HEK293 (cell line): ENCODE data around the gene MRPS31.
"Not testable (repeated sequence)": the region's sequence is repeated elsewhere in the genome, so short reads cannot be mapped to it uniquely, and the experiment has no call there.

Experiments
- CTCF ChIA-PET: fragments of 350-600 bp; formaldehyde crosslinking; extraction: SDS; loops from one replicate; lab custom pipeline; 2021; ENCODE audit warnings: antibody characterized with exemption; lab: Yijun Ruan, JAX
- POLR2A ChIA-PET: fragments of 300-600 bp; formaldehyde crosslinking; extraction: SDS; loops from one replicate; lab custom pipeline; 2020; ENCODE audit warnings: antibody characterized with exemption, inconsistent platforms; lab: Yijun Ruan, JAX
- H3K27ac ChIP-seq: fragments of 200-500 bp; sonication (Bioruptor generic); 2 replicates; pipeline ENCODE4 v1.5.1; 2014; ENCODE audit warnings: low read depth, low read length, control low read depth, inconsistent platforms; ENCODE audit errors: extremely low read depth
- H3K36me3 ChIP-seq, 2 experiments: fragments of 200-500 bp in 1 of 2; sonication (Bioruptor generic) in 1 of 2; 1 replicate in 1 of 2; 2 replicates in 1 of 2; pipeline ENCODE4 v1.5.1; 2014 to 2017; ENCODE audit warnings: inconsistent platforms in 2 of 2, low read length in 2 of 2; ENCODE audit not compliant: control insufficient read depth in 2 of 2, insufficient read depth in 1 of 2
- H3K4me1 ChIP-seq: fragments of 200-500 bp; sonication (Bioruptor generic); 2 replicates; pipeline ENCODE4 v1.5.1; 2014; ENCODE audit warnings: mild to moderate bottlenecking, low read length, inconsistent platforms; ENCODE audit not compliant: control insufficient read depth, insufficient read depth
- H3K4me3 ChIP-seq: 2 replicates; pipeline ENCODE4 v1.5.1; 2011; ENCODE audit warnings: low read depth, mild to moderate bottlenecking, control low read depth, low read length, moderate library complexity
- H3K9me3 ChIP-seq: fragments of 200-500 bp; sonication (Bioruptor generic); 2 replicates; pipeline ENCODE4 v1.5.1; 2014; ENCODE audit warnings: low read depth, low read length, inconsistent platforms; ENCODE audit not compliant: control insufficient read depth, insufficient read depth
- EGR2 ChIP-seq: fragments of 450-650 bp; formaldehyde crosslinking; IDR thresholded peaks from 2 replicates; pipeline ENCODE4 v1.5.1; 2016; ENCODE audit warnings: low read depth, missing biosample characterization, missing genetic modification characterization
- GLIS1 ChIP-seq: fragments of 450-650 bp; formaldehyde crosslinking; IDR thresholded peaks from 2 replicates; pipeline ENCODE4 v1.5.1; 2016; ENCODE audit warnings: missing biosample characterization, missing genetic modification characterization
- HOXD13 ChIP-seq: sonication (generic); formaldehyde crosslinking; IDR thresholded peaks from 2 replicates; pipeline ENCODE4 v1.8.0; 2022; ENCODE audit warnings: missing genetic modification reagents, borderline replicate concordance
- IKZF3 ChIP-seq: fragments of 450-650 bp; IDR thresholded peaks from 2 replicates; pipeline ENCODE4 v1.5.0; 2018; ENCODE audit warnings: missing biosample characterization, mild to moderate bottlenecking, missing genetic modification characterization, moderate library complexity
- KLF8 ChIP-seq: fragments of 450-650 bp; formaldehyde crosslinking; IDR thresholded peaks from 2 replicates; pipeline ENCODE4 v1.5.1; 2016; ENCODE audit warnings: missing biosample characterization, missing genetic modification characterization
- OSR2 ChIP-seq: fragments of 450-650 bp; formaldehyde crosslinking; IDR thresholded peaks from 2 replicates; pipeline ENCODE4 v1.5.1; 2016; ENCODE audit warnings: missing biosample characterization, missing genetic modification characterization
- SETDB1 ChIP-seq: IDR thresholded peaks from one replicate; pipeline ENCODE4 v1.6.1; 2017; ENCODE audit warnings: mild to moderate bottlenecking, low read length, moderate library complexity, mixed read lengths; ENCODE audit not compliant: insufficient read length
- YY1 ChIP-seq: fragments of 450-650 bp; formaldehyde crosslinking; IDR thresholded peaks from 2 replicates; pipeline ENCODE4 v1.5.1; 2018; ENCODE audit warnings: missing biosample characterization, missing genetic modification characterization
- ZBTB1 ChIP-seq: fragments of 450-650 bp; formaldehyde crosslinking; IDR thresholded peaks from 2 replicates; pipeline ENCODE4 v1.5.1; 2016; ENCODE audit warnings: missing biosample characterization, missing genetic modification characterization
- ZBTB7A ChIP-seq: fragments of 450-650 bp; formaldehyde crosslinking; IDR thresholded peaks from 2 replicates; pipeline ENCODE4 v1.5.1; 2016; ENCODE audit warnings: low read depth, missing biosample characterization, missing genetic modification characterization
- ZFHX2 ChIP-seq: fragments of 450-650 bp; formaldehyde crosslinking; conservative IDR thresholded peaks from 2 replicates; pipeline ENCODE4 v1.5.1; 2016; ENCODE audit warnings: missing biosample characterization, missing genetic modification characterization
- ZFP69B ChIP-seq: fragments of 450-650 bp; formaldehyde crosslinking; IDR thresholded peaks from 2 replicates; pipeline ENCODE4 v1.5.1; 2016; ENCODE audit warnings: missing biosample characterization, missing genetic modification characterization
- ZNF121 ChIP-seq: fragments of 450-650 bp; formaldehyde crosslinking; IDR thresholded peaks from 2 replicates; pipeline ENCODE4 v1.5.1; 2016; ENCODE audit warnings: missing biosample characterization, missing genetic modification characterization
- ZNF146 ChIP-seq: fragments of 450-650 bp; formaldehyde crosslinking; IDR thresholded peaks from 2 replicates; pipeline ENCODE4 v1.5.1; 2016; ENCODE audit warnings: missing biosample characterization, missing genetic modification characterization
- ZNF214 ChIP-seq: fragments of 450-650 bp; formaldehyde crosslinking; IDR thresholded peaks from 2 replicates; pipeline ENCODE4 v1.5.1; 2017; ENCODE audit warnings: missing biosample characterization, mild to moderate bottlenecking, missing genetic modification characterization, borderline replicate concordance
- ZNF335 ChIP-seq: fragments of 450-650 bp; formaldehyde crosslinking; conservative IDR thresholded peaks from 2 replicates; pipeline ENCODE4 v1.5.1; 2016; ENCODE audit warnings: missing biosample characterization, missing genetic modification characterization
- ZNF341 ChIP-seq: fragments of 450-650 bp; formaldehyde crosslinking; IDR thresholded peaks from 2 replicates; pipeline ENCODE4; 2016; ENCODE audit warnings: low read depth, missing biosample characterization, missing genetic modification characterization
- ZNF529 ChIP-seq: fragments of 450-650 bp; formaldehyde crosslinking; IDR thresholded peaks from 2 replicates; pipeline ENCODE4 v1.5.1; 2017; ENCODE audit warnings: missing genetic modification characterization, missing biosample characterization; ENCODE audit not compliant: insufficient replicate concordance
- ZNF624 ChIP-seq: fragments of 450-650 bp; formaldehyde crosslinking; IDR thresholded peaks from 2 replicates; pipeline ENCODE4 v1.5.1; 2017; ENCODE audit warnings: missing biosample characterization, missing genetic modification characterization
- TF ChIP-seq, protein P1 (sequence below): fragments of 450-650 bp; formaldehyde crosslinking; optimal IDR thresholded peaks from 2 replicates; pipeline ENCODE3; 2016; ENCODE audit warnings: missing biosample characterization, mild to moderate bottlenecking, missing genetic modification characterization
- TF ChIP-seq, protein P2 (sequence below): fragments of 450-650 bp; formaldehyde crosslinking; IDR thresholded peaks from 2 replicates; pipeline ENCODE4 v1.5.1; 2016; ENCODE audit warnings: missing biosample characterization, missing genetic modification characterization
- TF ChIP-seq, protein P3 (sequence below): sonication (generic); formaldehyde crosslinking; IDR thresholded peaks from 2 replicates; pipeline ENCODE4 v1.8.1; 2022; ENCODE audit warnings: mild to moderate bottlenecking, moderate library complexity, missing genetic modification reagents
- TF ChIP-seq, protein P4 (sequence below): fragments of 450-650 bp; formaldehyde crosslinking; IDR thresholded peaks from 2 replicates; pipeline ENCODE4 v1.5.1; 2016; ENCODE audit warnings: missing biosample characterization, missing genetic modification characterization, borderline replicate concordance

Gene MRPS31

DNA sequence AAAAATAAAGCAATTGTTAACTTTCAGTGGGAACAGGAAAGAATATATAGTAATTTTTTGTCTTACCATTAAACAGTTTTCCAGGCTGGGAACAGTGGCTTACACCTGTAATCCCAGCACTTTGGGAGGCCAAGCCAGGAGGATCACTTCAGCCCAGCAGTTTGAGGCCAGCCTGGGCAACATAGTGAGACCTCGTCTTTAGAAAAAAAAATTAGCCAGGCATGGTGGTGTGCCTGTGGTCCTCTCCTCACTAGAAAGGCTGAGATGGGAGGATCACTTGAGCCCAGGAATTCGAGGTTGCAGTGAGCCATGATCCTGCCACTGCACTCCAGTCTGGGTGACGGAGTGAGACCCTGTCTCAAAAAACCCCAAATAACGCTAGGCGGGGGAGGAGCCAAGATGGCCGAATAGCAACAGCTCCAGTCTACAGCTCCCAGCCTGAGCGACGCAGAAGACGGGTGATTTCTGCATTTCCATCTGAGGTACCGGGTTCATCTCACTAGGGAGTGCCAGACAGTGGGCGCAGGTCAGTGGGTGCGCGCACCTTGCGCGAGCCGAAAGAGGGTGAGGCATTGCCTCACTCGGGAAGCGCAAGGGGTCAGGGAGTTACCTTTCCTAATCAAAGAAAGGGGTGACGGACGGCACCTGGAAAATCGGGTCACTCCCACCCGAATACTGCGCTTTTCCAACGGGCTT lies 36.3 kb downstream of the MRPS31 start:
- H3K4me3 ChIP-seq, CTCF ChIA-PET, POLR2A ChIA-PET, H3K27ac ChIP-seq, H3K36me3 ChIP-seq, H3K9me3 ChIP-seq, H3K4me1 ChIP-seq: not testable (repeated sequence)
- TF ChIP-seq ZFHX2 (peak; percentile 42), ZNF121 (tag by site-specific recombination) (peak; percentile 65), ZNF341 (tag by site-specific recombination) (peak; percentile 59), YY1 (tag by site-specific recombination) (peak; percentile 42; the same call in 1 of the 2 replicates), ZNF335 (tag by site-specific recombination) (peak; percentile 52; the same call in 1 of the 2 replicates)
- TF ChIP-seq, protein P1, sequence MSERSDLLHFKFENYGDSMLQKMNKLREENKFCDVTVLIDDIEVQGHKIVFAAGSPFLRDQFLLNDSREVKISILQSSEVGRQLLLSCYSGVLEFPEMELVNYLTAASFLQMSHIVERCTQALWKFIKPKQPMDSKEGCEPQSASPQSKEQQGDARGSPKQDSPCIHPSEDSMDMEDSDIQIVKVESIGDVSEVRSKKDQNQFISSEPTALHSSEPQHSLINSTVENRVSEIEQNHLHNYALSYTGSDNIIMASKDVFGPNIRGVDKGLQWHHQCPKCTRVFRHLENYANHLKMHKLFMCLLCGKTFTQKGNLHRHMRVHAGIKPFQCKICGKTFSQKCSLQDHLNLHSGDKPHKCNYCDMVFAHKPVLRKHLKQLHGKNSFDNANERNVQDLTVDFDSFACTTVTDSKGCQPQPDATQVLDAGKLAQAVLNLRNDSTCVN (tag by site-specific recombination), result peak; percentile 29

DNA sequence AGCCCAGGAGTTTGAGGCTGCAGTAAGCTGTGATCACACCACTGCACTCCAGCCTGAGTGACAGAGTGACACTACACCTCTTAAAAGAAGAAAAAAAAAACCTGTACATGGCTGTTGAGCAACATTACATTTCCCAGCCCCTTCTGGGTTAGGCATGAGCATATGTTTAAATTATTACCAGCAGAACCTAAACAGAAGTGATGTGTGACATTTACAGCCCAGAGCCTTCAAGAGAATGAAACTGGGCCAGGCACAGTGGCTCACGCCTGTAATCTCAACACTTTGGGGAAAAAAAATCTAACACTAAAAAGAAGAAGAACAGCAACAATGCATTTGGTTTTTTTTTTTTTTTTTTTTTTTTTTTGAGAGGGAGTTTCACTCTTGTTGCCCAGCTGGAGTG lies 38.3 kb downstream of the MRPS31 start:
- POLR2A ChIA-PET, result interaction anchor here (0.6 kb wide), 1 partner anchor 210 kb away, joined by 3 read pairs; no protein-coding TSS in a partner anchor
- TF ChIP-seq ZNF214 (tag by site-specific recombination) (no peak), OSR2 (tag by site-specific recombination) (no peak), IKZF3 (no peak), GLIS1 (tag by site-specific recombination) (no peak), ZBTB1 (no peak), KLF8 (tag by site-specific recombination) (no peak), ZNF146 (tag by site-specific recombination) (no peak), SETDB1 (no peak), ZFP69B (no peak), HOXD13 (CRISPR knock-in tag) (no peak), EGR2 (tag by site-specific recombination) (no peak), ZNF624 (tag by site-specific recombination) (no peak), ZNF529 (no peak), ZBTB7A (no peak)
- TF ChIP-seq, protein P2, sequence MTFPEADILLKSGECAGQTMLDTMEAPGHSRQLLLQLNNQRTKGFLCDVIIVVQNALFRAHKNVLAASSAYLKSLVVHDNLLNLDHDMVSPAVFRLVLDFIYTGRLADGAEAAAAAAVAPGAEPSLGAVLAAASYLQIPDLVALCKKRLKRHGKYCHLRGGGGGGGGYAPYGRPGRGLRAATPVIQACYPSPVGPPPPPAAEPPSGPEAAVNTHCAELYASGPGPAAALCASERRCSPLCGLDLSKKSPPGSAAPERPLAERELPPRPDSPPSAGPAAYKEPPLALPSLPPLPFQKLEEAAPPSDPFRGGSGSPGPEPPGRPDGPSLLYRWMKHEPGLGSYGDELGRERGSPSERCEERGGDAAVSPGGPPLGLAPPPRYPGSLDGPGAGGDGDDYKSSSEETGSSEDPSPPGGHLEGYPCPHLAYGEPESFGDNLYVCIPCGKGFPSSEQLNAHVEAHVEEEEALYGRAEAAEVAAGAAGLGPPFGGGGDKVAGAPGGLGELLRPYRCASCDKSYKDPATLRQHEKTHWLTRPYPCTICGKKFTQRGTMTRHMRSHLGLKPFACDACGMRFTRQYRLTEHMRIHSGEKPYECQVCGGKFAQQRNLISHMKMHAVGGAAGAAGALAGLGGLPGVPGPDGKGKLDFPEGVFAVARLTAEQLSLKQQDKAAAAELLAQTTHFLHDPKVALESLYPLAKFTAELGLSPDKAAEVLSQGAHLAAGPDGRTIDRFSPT (tag by site-specific recombination), result no peak
- TF ChIP-seq, protein P3, sequence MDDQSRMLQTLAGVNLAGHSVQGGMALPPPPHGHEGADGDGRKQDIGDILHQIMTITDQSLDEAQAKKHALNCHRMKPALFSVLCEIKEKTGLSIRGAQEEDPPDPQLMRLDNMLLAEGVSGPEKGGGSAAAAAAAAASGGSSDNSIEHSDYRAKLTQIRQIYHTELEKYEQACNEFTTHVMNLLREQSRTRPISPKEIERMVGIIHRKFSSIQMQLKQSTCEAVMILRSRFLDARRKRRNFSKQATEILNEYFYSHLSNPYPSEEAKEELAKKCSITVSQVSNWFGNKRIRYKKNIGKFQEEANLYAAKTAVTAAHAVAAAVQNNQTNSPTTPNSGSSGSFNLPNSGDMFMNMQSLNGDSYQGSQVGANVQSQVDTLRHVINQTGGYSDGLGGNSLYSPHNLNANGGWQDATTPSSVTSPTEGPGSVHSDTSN (CRISPR knock-in tag), result no peak
- TF ChIP-seq, protein P4, sequence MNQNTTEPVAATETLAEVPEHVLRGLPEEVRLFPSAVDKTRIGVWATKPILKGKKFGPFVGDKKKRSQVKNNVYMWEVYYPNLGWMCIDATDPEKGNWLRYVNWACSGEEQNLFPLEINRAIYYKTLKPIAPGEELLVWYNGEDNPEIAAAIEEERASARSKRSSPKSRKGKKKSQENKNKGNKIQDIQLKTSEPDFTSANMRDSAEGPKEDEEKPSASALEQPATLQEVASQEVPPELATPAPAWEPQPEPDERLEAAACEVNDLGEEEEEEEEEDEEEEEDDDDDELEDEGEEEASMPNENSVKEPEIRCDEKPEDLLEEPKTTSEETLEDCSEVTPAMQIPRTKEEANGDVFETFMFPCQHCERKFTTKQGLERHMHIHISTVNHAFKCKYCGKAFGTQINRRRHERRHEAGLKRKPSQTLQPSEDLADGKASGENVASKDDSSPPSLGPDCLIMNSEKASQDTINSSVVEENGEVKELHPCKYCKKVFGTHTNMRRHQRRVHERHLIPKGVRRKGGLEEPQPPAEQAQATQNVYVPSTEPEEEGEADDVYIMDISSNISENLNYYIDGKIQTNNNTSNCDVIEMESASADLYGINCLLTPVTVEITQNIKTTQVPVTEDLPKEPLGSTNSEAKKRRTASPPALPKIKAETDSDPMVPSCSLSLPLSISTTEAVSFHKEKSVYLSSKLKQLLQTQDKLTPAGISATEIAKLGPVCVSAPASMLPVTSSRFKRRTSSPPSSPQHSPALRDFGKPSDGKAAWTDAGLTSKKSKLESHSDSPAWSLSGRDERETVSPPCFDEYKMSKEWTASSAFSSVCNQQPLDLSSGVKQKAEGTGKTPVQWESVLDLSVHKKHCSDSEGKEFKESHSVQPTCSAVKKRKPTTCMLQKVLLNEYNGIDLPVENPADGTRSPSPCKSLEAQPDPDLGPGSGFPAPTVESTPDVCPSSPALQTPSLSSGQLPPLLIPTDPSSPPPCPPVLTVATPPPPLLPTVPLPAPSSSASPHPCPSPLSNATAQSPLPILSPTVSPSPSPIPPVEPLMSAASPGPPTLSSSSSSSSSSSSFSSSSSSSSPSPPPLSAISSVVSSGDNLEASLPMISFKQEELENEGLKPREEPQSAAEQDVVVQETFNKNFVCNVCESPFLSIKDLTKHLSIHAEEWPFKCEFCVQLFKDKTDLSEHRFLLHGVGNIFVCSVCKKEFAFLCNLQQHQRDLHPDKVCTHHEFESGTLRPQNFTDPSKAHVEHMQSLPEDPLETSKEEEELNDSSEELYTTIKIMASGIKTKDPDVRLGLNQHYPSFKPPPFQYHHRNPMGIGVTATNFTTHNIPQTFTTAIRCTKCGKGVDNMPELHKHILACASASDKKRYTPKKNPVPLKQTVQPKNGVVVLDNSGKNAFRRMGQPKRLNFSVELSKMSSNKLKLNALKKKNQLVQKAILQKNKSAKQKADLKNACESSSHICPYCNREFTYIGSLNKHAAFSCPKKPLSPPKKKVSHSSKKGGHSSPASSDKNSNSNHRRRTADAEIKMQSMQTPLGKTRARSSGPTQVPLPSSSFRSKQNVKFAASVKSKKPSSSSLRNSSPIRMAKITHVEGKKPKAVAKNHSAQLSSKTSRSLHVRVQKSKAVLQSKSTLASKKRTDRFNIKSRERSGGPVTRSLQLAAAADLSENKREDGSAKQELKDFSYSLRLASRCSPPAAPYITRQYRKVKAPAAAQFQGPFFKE (tag by site-specific recombination), result no peak
- Histone ChIP-seq H3K9me3 (no peaks in the 10 kb centered on the region), H3K4me3 (no peak overlapping the region), H3K36me3 (peaks cover 0 to 5% of the 10 kb centered on the region in 2 experiments), H3K4me1 (no peaks in the 10 kb centered on the region), H3K27ac (no peak overlapping the region)
- CTCF ChIA-PET, result no interaction called here
